ENCODE results near the gene CDH9. TPM values are rescaled to one million over a fixed set of nuclear protein-coding genes. Genes with fewer than 3 reads are reported as not detected.
"Not testable (repeated sequence)": the region's sequence is repeated elsewhere in the genome, so short reads cannot be mapped to it uniquely, and the experiment has no call there.

Gene CDH9
- total RNA-seq, 1 experiment from 2014 or later: not detected

GRCh38 chr5:26852450-26852849 lies 185.9 kb downstream of the CDH9 start:
- H3K4me3 ChIP-seq (ENCODE audit: low read length); H3K4me1 ChIP-seq (ENCODE audit: low read length); DNase-seq; H3K36me3 ChIP-seq (ENCODE audit: insufficient read depth, low read length); H4K20me1 ChIP-seq (ENCODE audit: insufficient read depth, low read depth, low read length); H3K4me2 ChIP-seq (ENCODE audit: low read depth, low read length, poor library complexity, severe bottlenecking); H2AFZ ChIP-seq (ENCODE audit: low read length); H3K9ac ChIP-seq (ENCODE audit: low read length); H3K27ac ChIP-seq (ENCODE audit: low read length); H3K9me2 ChIP-seq (replicated peaks; ENCODE audit: insufficient read depth, low read length); H3K27me3 ChIP-seq (ENCODE audit: low read length); H3K9me3 ChIP-seq (ENCODE audit: low read length); H3K79me2 ChIP-seq (ENCODE audit: low read length): not testable (repeated sequence)

DNA sequence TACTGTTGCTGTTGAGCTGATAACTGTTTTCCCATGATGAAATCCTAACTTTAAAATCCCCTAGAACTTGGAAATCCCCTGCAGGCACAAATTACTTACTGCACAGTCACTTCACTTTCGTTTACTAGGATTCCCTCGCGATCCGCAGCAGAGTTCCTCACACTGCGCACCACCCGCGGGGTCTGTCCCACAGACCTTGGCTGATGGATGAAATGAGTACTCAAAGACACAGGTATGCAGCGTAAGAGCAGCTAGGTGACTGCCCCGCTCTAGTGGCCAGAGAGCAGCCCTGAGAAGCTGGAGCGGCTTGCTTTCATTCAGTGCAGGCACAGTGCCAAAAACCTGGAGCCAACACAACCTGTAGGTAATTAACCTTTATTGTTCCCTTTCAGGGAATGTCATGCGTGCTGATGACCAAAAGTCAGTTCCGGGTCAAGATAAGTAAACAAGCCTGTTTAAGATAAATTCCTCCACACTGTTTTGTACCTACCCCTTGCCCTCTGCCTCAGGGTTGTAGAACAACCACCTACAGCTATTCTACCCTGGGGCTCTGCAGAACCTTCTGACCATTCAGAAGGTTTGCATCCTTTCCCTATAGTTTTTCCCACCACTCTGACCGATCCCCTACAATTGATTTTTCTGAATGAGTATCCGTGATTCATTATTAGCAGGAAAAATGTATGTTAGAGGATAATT lies 191.2 kb downstream of the CDH9 start:
- no peak overlapping the region for H3K4me3 ChIP-seq (ENCODE audit: low read length)
- no peaks in the 10 kb centered on the region for H4K20me1 ChIP-seq (ENCODE audit: insufficient read depth, low read depth, low read length)
- H3K36me3 ChIP-seq (ENCODE audit: insufficient read depth, low read length): no peaks in the 10 kb centered on the region
- DNase-seq: no peak
- H3K4me1 ChIP-seq (ENCODE audit: low read length): no peaks in the 10 kb centered on the region
- no peaks in the 10 kb centered on the region for H3K27me3 ChIP-seq (ENCODE audit: low read length)
- H3K9me3 ChIP-seq (ENCODE audit: low read length): no peaks in the 10 kb centered on the region
- no peak overlapping the region for H3K27ac ChIP-seq (ENCODE audit: low read length)
- H3K79me2 ChIP-seq (ENCODE audit: low read length): no peaks in the 10 kb centered on the region
- no peak overlapping the region for H3K9ac ChIP-seq (ENCODE audit: low read length)
- no peak overlapping the region for H2AFZ ChIP-seq (ENCODE audit: low read length)
- H3K9me2 ChIP-seq (replicated peaks; ENCODE audit: insufficient read depth, low read length): no peaks in the 10 kb centered on the region
- H3K4me2 ChIP-seq (ENCODE audit: low read depth, low read length, poor library complexity, severe bottlenecking): no peak overlapping the region

- Histone ChIP-seq H3K4me2 (ENCODE audit: low read depth, low read length, poor library complexity, severe bottlenecking) (no peak overlapping the region), H4K20me1 (ENCODE audit: insufficient read depth, low read depth, low read length) (no peaks in the 10 kb centered on the region), H3K27me3 (ENCODE audit: low read length) (no peaks in the 10 kb centered on the region), H3K4me1 (ENCODE audit: low read length) (no peaks in the 10 kb centered on the region), H3K36me3 (ENCODE audit: insufficient read depth, low read length) (no peaks in the 10 kb centered on the region), H3K79me2 (ENCODE audit: low read length) (no peaks in the 10 kb centered on the region), H3K9ac (ENCODE audit: low read length) (no peak overlapping the region), H3K9me2 (replicated peaks; ENCODE audit: insufficient read depth, low read length) (no peaks in the 10 kb centered on the region), H2AFZ (ENCODE audit: low read length) (no peak overlapping the region), H3K4me3 (ENCODE audit: low read length) (no peak overlapping the region), H3K9me3 (ENCODE audit: low read length) (no peaks in the 10 kb centered on the region), H3K27ac (ENCODE audit: low read length) (no peak overlapping the region)
- DNase-seq: no peak
Observed at GRCh38 chr5:26843677-26844076, 194.7 kb downstream of the CDH9 start.

DNA sequence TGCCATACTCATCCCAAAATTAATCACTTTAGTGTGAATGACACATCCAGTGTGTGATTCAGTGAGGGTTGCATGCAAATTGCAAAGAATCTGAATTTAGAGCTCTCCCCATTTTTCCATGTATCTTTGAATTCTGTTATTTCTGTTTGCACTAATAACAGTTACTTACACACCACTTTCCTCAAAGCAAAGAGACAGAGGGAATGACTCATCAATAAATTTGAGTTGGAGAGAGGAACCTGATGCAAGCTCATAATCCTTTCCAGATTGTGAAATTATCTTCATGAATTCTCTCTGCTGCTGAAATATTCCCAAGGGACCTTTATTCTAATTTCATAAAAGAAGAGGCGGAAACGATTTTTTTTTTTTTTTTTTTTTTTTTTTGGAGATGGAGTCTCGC lies 204.8 kb downstream of the CDH9 start:
- Histone ChIP-seq H2AFZ (ENCODE audit: low read length) (no peak overlapping the region), H3K4me3 (ENCODE audit: low read length) (no peak overlapping the region), H3K4me2 (ENCODE audit: low read depth, low read length, poor library complexity, severe bottlenecking) (no peak overlapping the region), H3K27ac (ENCODE audit: low read length) (no peak overlapping the region), H3K9me2 (replicated peaks; ENCODE audit: insufficient read depth, low read length) (no peaks in the 10 kb centered on the region), H4K20me1 (ENCODE audit: insufficient read depth, low read depth, low read length) (no peaks in the 10 kb centered on the region), H3K4me1 (ENCODE audit: low read length) (no peaks in the 10 kb centered on the region), H3K9me3 (ENCODE audit: low read length) (peaks cover 11% of the 10 kb centered on the region), H3K27me3 (ENCODE audit: low read length) (no peaks in the 10 kb centered on the region), H3K79me2 (ENCODE audit: low read length) (no peaks in the 10 kb centered on the region), H3K36me3 (ENCODE audit: insufficient read depth, low read length) (no peaks in the 10 kb centered on the region), H3K9ac (ENCODE audit: low read length) (no peak overlapping the region)
- DNase-seq: no peak
